Adrenal gland (tissue), 5 donors: ENCODE data around the gene GCH1.

Experiments used
- CTCF ChIP-seq, 6 experiments: fragments of 450-650 bp in 4 of 6; fragments of 200-600 bp in 2 of 6; sonication (generic) in 1 of 6; IDR thresholded peaks; 1 replicate in 5 of 6; 2 replicates in 1 of 6; pipeline versions ENCODE4 v1.5.1 to v1.8.0; 2016 to 2021; ENCODE audit warnings: antibody characterized with exemption in 6 of 6, mild to moderate bottlenecking in 2 of 6, moderate library complexity in 1 of 6
- POLR2A ChIP-seq, 2 donors: fragments of 450-650 bp; IDR thresholded peaks; one replicate each; pipeline ENCODE4 v1.6.1; 2017; ENCODE audit warnings: antibody characterized with exemption in 2 of 2, mild to moderate bottlenecking in 2 of 2, moderate library complexity in 1 of 2
- donor health status: DM: no; HTN: no; CAD: no.

- TF ChIP-seq CTCF (IDR thresholded peaks at IDR 0.05), result no peak
- no peak for TF ChIP-seq POLR2A (IDR thresholded peaks at IDR 0.05)
These were observed 11.8 kb downstream of the GCH1 start for GRCh38 chr14:54890788-54891187.
